H9 (cell line): Measurements from ENCODE around the gene VAV3. TPM values are rescaled to one million over a fixed set of nuclear protein-coding genes. Genes with fewer than 3 reads are reported as not detected.

ENCODE experiments used
- DNase-seq: peaks from one replicate; pipeline ENCODE4 v3.0.0-alpha.2; 2017
- H2AFZ ChIP-seq: one replicate; pipeline ENCODE4 v1.6.1; 2013; ENCODE audit warnings: mild to moderate bottlenecking, low read length, control low read depth, moderate library complexity
- H2AK5ac ChIP-seq: 2 replicates; pipeline ENCODE4 v1.6.1; 2013; ENCODE audit warnings: low read length, control low read depth, mixed read lengths; ENCODE audit not compliant: insufficient read length
- H2BK120ac ChIP-seq: one replicate; pipeline ENCODE4 v1.6.1; 2013; ENCODE audit warnings: low read depth, mild to moderate bottlenecking, low read length, control low read depth, inconsistent platforms; ENCODE audit not compliant: poor library complexity, severe bottlenecking
- H2BK12ac ChIP-seq: 2 replicates; pipeline ENCODE4 v1.6.1; 2013; ENCODE audit warnings: low read length, control low read depth, mixed read lengths, low read depth; ENCODE audit not compliant: insufficient read length
- H2BK15ac ChIP-seq: 2 replicates; pipeline ENCODE4 v1.6.1; 2013; ENCODE audit warnings: low read depth, low read length, control low read depth
- H2BK20ac ChIP-seq: one replicate; pipeline ENCODE4 v1.6.1; 2013; ENCODE audit warnings: low read depth, mild to moderate bottlenecking, low read length, control low read depth, inconsistent platforms; ENCODE audit not compliant: poor library complexity, severe bottlenecking
- H2BK5ac ChIP-seq: 2 replicates; pipeline ENCODE4 v1.6.1; 2013; ENCODE audit warnings: low read length, control low read depth, mixed read lengths; ENCODE audit not compliant: insufficient read length
- H3K14ac ChIP-seq: 2 replicates; pipeline ENCODE4 v1.6.1; 2013; ENCODE audit warnings: low read length, control low read depth; ENCODE audit not compliant: insufficient read depth
- H3K18ac ChIP-seq: 2 replicates; pipeline ENCODE4 v1.6.1; 2013; ENCODE audit warnings: low read depth, mild to moderate bottlenecking, mixed read lengths, low read length, control low read depth; ENCODE audit not compliant: insufficient read length
- H3K23ac ChIP-seq: 2 replicates; pipeline ENCODE4 v1.6.1; 2013; ENCODE audit warnings: low read length, control low read depth, mixed read lengths, low read depth; ENCODE audit not compliant: insufficient read length
- H3K23me2 ChIP-seq: 2 replicates; pipeline ENCODE4 v1.6.1; 2013; ENCODE audit warnings: low read depth, mild to moderate bottlenecking, mixed read lengths, low read length, control low read depth; ENCODE audit not compliant: insufficient read length, poor library complexity, severe bottlenecking
- H3K27ac ChIP-seq: 2 replicates; pipeline ENCODE4 v1.5.1; 2013; ENCODE audit warnings: low read length, control low read depth, mixed read lengths, low read depth; ENCODE audit not compliant: insufficient read length
- H3K27me3 ChIP-seq: 2 replicates; pipeline ENCODE4 v1.6.1; 2013; ENCODE audit warnings: low read length, control low read depth, inconsistent platforms; ENCODE audit not compliant: insufficient read depth
- H3K4ac ChIP-seq: 2 replicates; pipeline ENCODE4 v1.6.1; 2013; ENCODE audit warnings: low read depth, mild to moderate bottlenecking, control low read depth, inconsistent platforms, low read length, moderate library complexity
- H3K4me1 ChIP-seq: 2 replicates; pipeline ENCODE4 v1.6.1; 2013; ENCODE audit warnings: low read length, control low read depth, inconsistent platforms; ENCODE audit not compliant: insufficient read depth
- H3K4me2 ChIP-seq: 2 replicates; pipeline ENCODE4 v1.6.1; 2013; ENCODE audit warnings: low read length, control low read depth, mixed read lengths; ENCODE audit not compliant: insufficient read length, insufficient read depth
- H3K56ac ChIP-seq: 2 replicates; pipeline ENCODE4 v1.6.1; 2013; ENCODE audit warnings: low read depth, mild to moderate bottlenecking, mixed read lengths, low read length, control low read depth; ENCODE audit not compliant: insufficient read length
- H3K79me1 ChIP-seq: 2 replicates; pipeline ENCODE4 v1.6.1; 2013; ENCODE audit warnings: low read depth, mild to moderate bottlenecking, moderate library complexity, low read length, control low read depth, inconsistent platforms; ENCODE audit not compliant: insufficient read depth, poor library complexity, severe bottlenecking
- H3K79me2 ChIP-seq: 2 replicates; pipeline ENCODE4 v1.6.1; 2013; ENCODE audit warnings: low read length, control low read depth, inconsistent platforms; ENCODE audit not compliant: insufficient read depth
- H3K9ac ChIP-seq: 2 replicates; pipeline ENCODE4 v1.6.1; 2013; ENCODE audit warnings: low read length, control low read depth, mixed read lengths; ENCODE audit not compliant: insufficient read length; ENCODE audit errors: extremely low read depth
- H3K9me3 ChIP-seq: one replicate; pipeline ENCODE4 v1.6.1; 2013; ENCODE audit warnings: low read depth, low read length, inconsistent platforms; ENCODE audit not compliant: control insufficient read depth
- H3T11ph ChIP-seq: one replicate; pipeline ENCODE4 v1.6.1; 2013; ENCODE audit warnings: mild to moderate bottlenecking, low read length, control low read depth, inconsistent platforms
- H4K20me1 ChIP-seq: one replicate; pipeline ENCODE4 v1.6.1; 2013; ENCODE audit not compliant: control insufficient read depth, insufficient read length, insufficient read depth
- H4K5ac ChIP-seq: 2 replicates; pipeline ENCODE4 v1.6.1; 2013; ENCODE audit warnings: low read depth, mild to moderate bottlenecking, mixed read lengths, low read length, control low read depth; ENCODE audit not compliant: insufficient read length
- H4K8ac ChIP-seq: replicated peaks from 2 replicates; pipeline ENCODE4 v1.6.1; 2013; ENCODE audit warnings: low read length, control low read depth, mixed read lengths, low read depth; ENCODE audit not compliant: insufficient read length
- H4K91ac ChIP-seq: 2 replicates; pipeline ENCODE4 v1.6.1; 2013; ENCODE audit warnings: low read depth, mild to moderate bottlenecking, moderate library complexity, mixed read lengths, low read length, control low read depth; ENCODE audit not compliant: insufficient read length
- H3K27ac Mint-ChIP-seq, 3 experiments: 2 replicates in 2 of 3; 3 replicates in 1 of 3; pipeline ENCODE4 v1.8.0; 2020 to 2021; ENCODE audit warnings: mixed read lengths in 3 of 3, mild to moderate bottlenecking in 1 of 3, moderate library complexity in 1 of 3
- H3K27me3 Mint-ChIP-seq: 2 replicates; pipeline ENCODE4 v1.8.0; 2021; ENCODE audit warnings: low read depth, mild to moderate bottlenecking, moderate library complexity, mixed read lengths
- H3K36me3 Mint-ChIP-seq, 3 experiments: 2 replicates in 2 of 3; 3 replicates in 1 of 3; pipeline ENCODE4 v1.8.0; 2020 to 2021; ENCODE audit warnings: low read depth in 3 of 3, mixed read lengths in 3 of 3; ENCODE audit not compliant: insufficient read depth in 1 of 3
- H3K4me1 Mint-ChIP-seq, 2 experiments: 2 replicates each; pipeline ENCODE4 v1.8.0; 2020; ENCODE audit warnings: mixed read lengths in 2 of 2
- H3K4me3 Mint-ChIP-seq, 2 experiments: 2 replicates in 1 of 2; 3 replicates in 1 of 2; pipeline ENCODE4 v1.8.0; 2020 to 2021; ENCODE audit warnings: mild to moderate bottlenecking in 2 of 2, mixed read lengths in 2 of 2, moderate library complexity in 1 of 2
- H3K9me3 Mint-ChIP-seq, 2 experiments: 2 replicates in 1 of 2; 3 replicates in 1 of 2; pipeline ENCODE4 v1.8.0; 2020; ENCODE audit warnings: mild to moderate bottlenecking in 2 of 2, mixed read lengths in 2 of 2, moderate library complexity in 1 of 2
- CTCF ChIP-seq: fragments of 200-600 bp; sonication (generic); conservative IDR thresholded peaks from 3 replicates; pipeline ENCODE4 v1.8.0; 2021; ENCODE audit warnings: antibody characterized with exemption, mild to moderate bottlenecking
- WGBS: extraction: QIAGEN DNeasy Blood & Tissue Kit; methylation state at CpG from one replicate; pipeline ENCODE4 v1.1.7; 2013; ENCODE audit warnings: missing lambda C conversion rate, low lambda C conversion rate, mixed read lengths; ENCODE audit not compliant: insufficient read length; ENCODE audit errors: extremely low coverage; 5-methylcytosine and 5-hydroxymethylcytosine counted together
- total RNA-seq: library from RNA; stranded (reverse); gene quantifications from 2 replicates; pipeline ENCODE4 v1.2.1, GENCODE V29; 2021

The VAV3 gene
- total RNA-seq, 1 experiment from 2014 or later: 5.1 TPM

- Mint-ChIP-seq H3K36me3 (no peaks in the 10 kb centered on the region), H3K9me3 (no peaks in the 10 kb centered on the region), H3K4me3 (no peak overlapping the region), H3K27ac (no peak overlapping the region), H3K4me1 (no peaks in the 10 kb centered on the region), H3K27me3 (no peaks in the 10 kb centered on the region)
- Histone ChIP-seq H2BK12ac (no peak overlapping the region), H3K23ac (no peak overlapping the region), H3K9me3 (no peaks in the 10 kb centered on the region), H2BK20ac (no peak overlapping the region), H3K27ac (no peak overlapping the region), H2BK120ac (no peak overlapping the region), H4K5ac (no peak overlapping the region), H3K18ac (no peak overlapping the region), H3K23me2 (no peaks in the 10 kb centered on the region), H2BK5ac (no peak overlapping the region), H2AK5ac (no peak overlapping the region), H3K4ac (no peak overlapping the region), H4K8ac (no peak overlapping the region), H4K20me1 (no peaks in the 10 kb centered on the region), H2BK15ac (no peak overlapping the region), H2AFZ (no peak overlapping the region), H3K4me2 (no peak overlapping the region), H3K4me1 (no peaks in the 10 kb centered on the region), H3T11ph (no peak overlapping the region), H3K14ac (no peak overlapping the region), H3K56ac (no peak overlapping the region), H3K79me1 (no peaks in the 10 kb centered on the region), H3K27me3 (no peaks in the 10 kb centered on the region), H3K79me2 (no peaks in the 10 kb centered on the region), H3K9ac (no peak overlapping the region), H4K91ac (no peak overlapping the region)
- no CpG with 5 or more reads among the region's 15 CpGs for WGBS
- no peak for DNase-seq
- TF ChIP-seq CTCF: no peak
These were observed 394.2 kb downstream of the VAV3 start for GRCh38 chr1:107570768-107571167.
